Right atrium auricular region (tissue), 2 donors: Measurements from ENCODE around the gene SLIT3. TPM values are rescaled to one million over a fixed set of nuclear protein-coding genes. Genes with fewer than 3 reads are reported as not detected.
A peak's percentile ranks its signal among the peaks of the same experiment; 100 is the strongest.

ENCODE experiments used
- DNase-seq: peaks from one replicate; pipeline ENCODE4 v3.0.0-alpha.2; 2019; ENCODE audit warnings: low spot score
- H3K27ac ChIP-seq, 2 donors: fragments of 200-600 bp; sonication (generic); 1 replicate in 1 of 2; 2 replicates in 1 of 2; pipeline ENCODE4 v1.5.1; 2016 to 2019
- H3K27me3 ChIP-seq, 2 donors: fragments of 200-600 bp; sonication (generic); one replicate each; pipeline versions ENCODE4 v1.5.1 to v1.6.0; 2017 to 2019
- H3K36me3 ChIP-seq: fragments of 200-600 bp; sonication (generic); one replicate; pipeline ENCODE4 v1.5.1; 2016
- H3K4me1 ChIP-seq, 2 donors: fragments of 200-600 bp; sonication (generic); one replicate each; pipeline versions ENCODE4 v1.5.1 to v1.6.0; 2017 to 2019
- H3K4me3 ChIP-seq, 2 donors: fragments of 200-600 bp; sonication (generic); 1 replicate in 1 of 2; 2 replicates in 1 of 2; pipeline ENCODE4 v1.5.1; 2017 to 2019; ENCODE audit warnings: mild to moderate bottlenecking in 1 of 2, moderate library complexity in 1 of 2
- H3K9me3 ChIP-seq, 2 donors: fragments of 200-600 bp; sonication (generic); one replicate each; pipeline ENCODE4 v1.5.1; 2019
- CTCF ChIP-seq, 2 donors: fragments of 200-600 bp; sonication (generic); IDR thresholded peaks; one replicate each; pipeline ENCODE4 v1.5.1; 2019; ENCODE audit warnings: antibody characterized with exemption in 2 of 2
- total RNA-seq, 2 donors: library from RNA; depleted of rRNA; stranded (reverse); fragments of >200 nt; gene quantifications; one replicate each; pipeline ENCODE4 v1.1.0, GENCODE V29; 2016

SLIT3 gene
- total RNA-seq, 2 donors from 2014 or later: 66.1 to 85.8 TPM

GRCh38 chr5:169065400-169065799, 235.5 kb downstream of the SLIT3 start:
- peaks cover 0 to 54% of the 10 kb centered on the region in 2 donors for H3K4me1 ChIP-seq
- TF ChIP-seq CTCF (IDR thresholded peaks at IDR 0.05): no peak
- peak overlapping the region in 1 of 2 donors; percentile 12 for H3K27ac ChIP-seq

GRCh38 chr5:169064093-169064492, 236.8 kb downstream of the SLIT3 start:
- peaks cover 0 to 45% of the 10 kb centered on the region in 2 donors for H3K4me1 ChIP-seq

More at GRCh38 chr5:169065400-169065799, 235.5 kb downstream of the SLIT3 start:
- no peaks in the 10 kb centered on the region for H3K36me3 ChIP-seq
- no peaks in the 10 kb centered on the region for H3K9me3 ChIP-seq
- no peaks in the 10 kb centered on the region for H3K27me3 ChIP-seq
- no peak for DNase-seq
- H3K4me3 ChIP-seq: no peak overlapping the region

GRCh38 chr5:169063316-169063953, 237.5 kb downstream of the SLIT3 start:
- Histone ChIP-seq H3K4me3 (no peak overlapping the region), H3K27me3 (no peaks in the 10 kb centered on the region), H3K9me3 (no peaks in the 10 kb centered on the region), H3K27ac (peak overlapping the region in 1 of 2 donors; percentile 12), H3K36me3 (no peaks in the 10 kb centered on the region), H3K4me1 (peaks cover 0 to 45% of the 10 kb centered on the region in 2 donors)
- DNase-seq: no peak
- no peak for TF ChIP-seq CTCF (IDR thresholded peaks at IDR 0.05)

More at GRCh38 chr5:169064093-169064492, 236.8 kb downstream of the SLIT3 start:
- no peak for TF ChIP-seq CTCF (IDR thresholded peaks at IDR 0.05)
- H3K4me3 ChIP-seq: no peak overlapping the region
- H3K36me3 ChIP-seq: no peaks in the 10 kb centered on the region
- DNase-seq: no peak
- no peaks in the 10 kb centered on the region for H3K9me3 ChIP-seq
- no peaks in the 10 kb centered on the region for H3K27me3 ChIP-seq
- H3K27ac ChIP-seq: peak overlapping the region in 1 of 2 donors; percentile 12

- H3K4me3 ChIP-seq: no peak overlapping the region
- no peak overlapping the region for H3K27ac ChIP-seq
- TF ChIP-seq CTCF (IDR thresholded peaks at IDR 0.05): no peak
- no peak for DNase-seq
- H3K36me3 ChIP-seq: no peaks in the 10 kb centered on the region
- no peaks in the 10 kb centered on the region for H3K27me3 ChIP-seq
- H3K9me3 ChIP-seq: no peaks in the 10 kb centered on the region
- H3K4me1 ChIP-seq: peaks cover 0 to 40% of the 10 kb centered on the region in 2 donors
Observed at GRCh38 chr5:169062690-169063089, 238.2 kb downstream of the SLIT3 start.

GRCh38 chr5:169054506-169054905, 246.4 kb downstream of the SLIT3 start:
- Histone ChIP-seq H3K4me1 (peaks cover 0 to 12% of the 10 kb centered on the region in 2 donors), H3K36me3 (no peaks in the 10 kb centered on the region), H3K9me3 (no peaks in the 10 kb centered on the region), H3K27ac (no peak overlapping the region), H3K27me3 (no peaks in the 10 kb centered on the region), H3K4me3 (no peak overlapping the region)
- TF ChIP-seq CTCF (IDR thresholded peaks at IDR 0.05): no peak
- no peak for DNase-seq

- Histone ChIP-seq H3K27me3 (no peaks in the 10 kb centered on the region), H3K4me1 (peaks cover 0 to 10% of the 10 kb centered on the region in 2 donors), H3K9me3 (no peaks in the 10 kb centered on the region), H3K4me3 (no peak overlapping the region), H3K27ac (no peak overlapping the region), H3K36me3 (no peaks in the 10 kb centered on the region)
- no peak for DNase-seq
- no peak for TF ChIP-seq CTCF (IDR thresholded peaks at IDR 0.05)
Observed at GRCh38 chr5:169052207-169052606, 248.7 kb downstream of the SLIT3 start.
